Measurements from ENCODE around the gene UBE2F.

UBE2F gene, protein sequence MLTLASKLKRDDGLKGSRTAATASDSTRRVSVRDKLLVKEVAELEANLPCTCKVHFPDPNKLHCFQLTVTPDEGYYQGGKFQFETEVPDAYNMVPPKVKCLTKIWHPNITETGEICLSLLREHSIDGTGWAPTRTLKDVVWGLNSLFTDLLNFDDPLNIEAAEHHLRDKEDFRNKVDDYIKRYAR

GRCh38 chr2:237966565-237967462, at the start of gene UBE2F:
UBE2F (plus strand) TSS chr2:237967014; CDS start chr2:237973108, 6,094 bp downstream.
- Mint-ChIP-seq H3K27ac (ENCODE audit: low read depth) (peak within 1 kb of the TSS; percentile 90), H3K9me3 (peaks cover 6% of the 10 kb centered on the region), H3K27me3 (no peaks in the 10 kb centered on the region), H3K36me3 (ENCODE audit: insufficient read depth) (peaks cover 11% of the 10 kb centered on the region), H3K4me3 (peak within 1 kb of the TSS; percentile 77), H3K4me1 (peaks cover 46% of the 10 kb centered on the region)
- ATAC-seq (replicated peaks; ENCODE audit: extremely low read depth, poor library complexity, severe bottlenecking) (peak; percentile 98), DNase-seq (ENCODE audit: low spot score in 2 of 2) (peak; percentile 95 to 96)

DNA sequence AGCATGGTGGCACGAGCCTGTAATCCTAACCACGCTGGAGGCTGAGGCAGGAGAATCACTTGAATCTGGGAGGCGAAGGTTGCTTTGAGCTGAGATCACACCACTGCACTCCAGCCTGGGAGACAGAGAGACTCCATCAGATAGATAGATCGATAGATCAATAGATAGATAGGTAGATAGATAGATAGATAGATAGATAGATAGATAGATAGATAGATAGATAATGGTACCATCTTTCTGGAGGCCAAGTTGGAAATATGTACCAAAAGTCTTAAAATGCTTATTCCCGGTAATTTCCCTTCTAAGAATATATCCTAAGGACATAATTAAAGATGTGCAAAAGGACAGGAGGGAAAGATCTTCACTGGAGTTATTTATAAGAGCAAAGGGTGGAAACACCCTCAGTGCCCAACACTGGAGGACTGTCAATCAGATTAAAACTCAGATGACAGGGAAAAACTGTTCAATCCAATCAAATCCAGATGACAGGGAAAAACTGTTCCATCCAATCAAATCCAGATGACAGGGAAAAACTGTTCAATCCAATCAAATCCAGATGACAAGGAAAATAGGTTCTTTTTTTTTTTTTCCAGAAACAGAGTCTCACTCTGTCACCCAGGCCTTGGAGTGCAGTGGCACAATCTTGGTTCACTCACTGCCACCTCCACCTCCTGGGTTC, 49.0 kb upstream of the UBE2F start:
- H3K36me3 Mint-ChIP-seq (ENCODE audit: insufficient read depth): peaks cover 2% of the 10 kb centered on the region
- H3K4me1 Mint-ChIP-seq: no peaks in the 10 kb centered on the region
- no peaks in the 10 kb centered on the region for H3K9me3 Mint-ChIP-seq

DNA sequence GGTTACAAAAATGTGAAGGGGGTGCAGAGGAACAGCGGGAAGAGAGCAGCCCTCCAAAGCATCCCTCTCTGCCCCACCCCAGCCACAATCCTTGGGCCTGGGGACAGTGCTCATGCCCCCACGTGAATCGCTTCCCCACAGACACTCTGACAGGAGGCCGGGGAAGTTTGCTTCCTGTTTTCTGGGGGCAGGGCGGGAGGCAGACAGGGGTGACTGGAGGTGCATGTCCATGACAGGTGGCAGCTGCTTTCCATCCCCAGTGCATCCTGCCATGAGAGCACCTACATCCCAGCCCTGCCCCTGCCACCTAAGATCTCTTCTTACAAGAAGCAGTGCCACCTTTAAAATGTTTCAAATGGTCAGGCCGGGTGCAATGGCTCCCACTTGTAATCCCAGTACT, 47.2 kb upstream of the UBE2F start:
- Mint-ChIP-seq H3K27me3 (peaks cover 6% of the 10 kb centered on the region), H3K27ac (ENCODE audit: low read depth) (no peak overlapping the region), H3K9me3 (no peaks in the 10 kb centered on the region), H3K4me1 (peaks cover 8% of the 10 kb centered on the region), H3K36me3 (ENCODE audit: insufficient read depth) (peaks cover 1% of the 10 kb centered on the region), H3K4me3 (no peak overlapping the region)
- ATAC-seq (replicated peaks; ENCODE audit: extremely low read depth, poor library complexity, severe bottlenecking): no peak
- DNase-seq (ENCODE audit: low spot score in 2 of 2): no peak

More for the DNA sequence above, 49.0 kb upstream of the UBE2F start:
- H3K27ac Mint-ChIP-seq (ENCODE audit: low read depth): no peak overlapping the region
- no peak overlapping the region for H3K4me3 Mint-ChIP-seq
- H3K27me3 Mint-ChIP-seq: peaks cover 6% of the 10 kb centered on the region
- DNase-seq (ENCODE audit: low spot score in 2 of 2) (no peak), ATAC-seq (replicated peaks; ENCODE audit: extremely low read depth, poor library complexity, severe bottlenecking) (no peak)

DNA sequence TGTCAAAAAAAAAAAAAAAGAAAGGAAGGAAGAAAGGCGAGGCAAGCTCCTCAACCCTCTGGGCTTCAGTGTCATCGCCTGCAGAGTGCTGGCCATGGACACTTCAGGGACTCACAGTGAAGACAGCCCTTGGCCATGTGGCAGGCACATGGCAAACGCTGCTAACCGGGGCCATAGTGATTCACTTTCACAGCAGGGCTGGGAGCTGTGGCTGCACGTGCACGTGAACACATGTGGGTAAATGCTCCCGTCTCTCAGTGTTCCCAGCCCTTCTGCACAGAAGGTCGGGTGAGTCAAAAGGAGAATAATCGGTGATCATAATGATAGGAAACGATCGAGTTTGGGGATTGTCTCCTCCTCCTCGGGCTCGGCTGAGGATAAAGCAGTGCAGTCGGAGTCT, 46.1 kb upstream of the UBE2F start:
- Mint-ChIP-seq H3K27ac (ENCODE audit: low read depth) (no peak overlapping the region), H3K36me3 (ENCODE audit: insufficient read depth) (peaks cover 1% of the 10 kb centered on the region), H3K4me1 (peaks cover 11% of the 10 kb centered on the region), H3K27me3 (peaks cover 6% of the 10 kb centered on the region), H3K9me3 (no peaks in the 10 kb centered on the region), H3K4me3 (no peak overlapping the region)
- no peak for DNase-seq (ENCODE audit: low spot score in 2 of 2)
- no peak for ATAC-seq (replicated peaks; ENCODE audit: extremely low read depth, poor library complexity, severe bottlenecking)

GRCh38 chr2:237921967-237922492, 44.8 kb upstream of the UBE2F start:
- no peak overlapping the region for H3K27ac Mint-ChIP-seq (ENCODE audit: low read depth)
- H3K27me3 Mint-ChIP-seq: no peaks in the 10 kb centered on the region
- no peak for ATAC-seq (replicated peaks; ENCODE audit: extremely low read depth, poor library complexity, severe bottlenecking)
- no peaks in the 10 kb centered on the region for H3K9me3 Mint-ChIP-seq
- no peak overlapping the region for H3K4me3 Mint-ChIP-seq
- H3K36me3 Mint-ChIP-seq (ENCODE audit: insufficient read depth): peaks cover 4% of the 10 kb centered on the region
- H3K4me1 Mint-ChIP-seq: peaks cover 14% of the 10 kb centered on the region
- no peak for DNase-seq (ENCODE audit: low spot score in 2 of 2)

DNA sequence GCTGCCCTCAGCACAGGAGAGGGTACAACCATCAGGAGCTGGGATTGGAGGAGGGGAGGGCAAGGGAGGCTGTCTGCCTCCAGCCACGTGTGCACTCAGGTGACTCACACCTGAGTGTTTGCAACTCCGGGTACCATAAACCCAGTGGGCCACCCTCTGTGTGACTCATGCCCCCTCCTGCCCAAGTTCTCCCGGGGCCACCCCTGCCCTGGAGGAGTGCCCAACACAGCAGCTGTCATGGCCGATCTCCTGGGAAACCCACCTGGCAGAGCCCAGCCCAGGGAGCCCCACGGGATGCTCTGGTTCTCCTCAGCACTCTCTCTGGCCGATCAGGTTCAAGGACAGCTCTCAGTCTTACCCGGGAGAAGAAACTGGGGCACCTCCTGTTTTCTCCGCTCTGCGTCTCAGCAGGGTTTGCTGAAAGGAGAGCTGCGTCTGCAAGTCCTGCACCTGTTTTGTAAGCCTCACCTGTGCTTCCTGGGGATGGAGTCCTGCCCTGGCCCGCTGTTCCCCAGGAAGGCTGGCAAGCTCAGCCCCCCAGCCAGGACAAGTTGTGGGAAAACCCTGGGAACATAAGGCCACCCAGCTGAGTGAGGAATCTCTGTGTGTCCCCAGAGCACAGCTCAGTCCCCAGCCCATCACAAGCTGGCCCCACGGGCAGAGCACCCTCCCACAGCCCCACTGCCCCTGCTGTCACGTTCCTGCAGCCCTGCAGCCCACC, 44.0 kb upstream of the UBE2F start:
- Mint-ChIP-seq H3K27ac (ENCODE audit: low read depth) (no peak overlapping the region), H3K4me3 (peak overlapping the region; percentile 23), H3K4me1 (peaks cover 14% of the 10 kb centered on the region), H3K9me3 (no peaks in the 10 kb centered on the region), H3K27me3 (no peaks in the 10 kb centered on the region), H3K36me3 (ENCODE audit: insufficient read depth) (peaks cover 4% of the 10 kb centered on the region)
- ATAC-seq (replicated peaks; ENCODE audit: extremely low read depth, poor library complexity, severe bottlenecking) (no peak), DNase-seq (ENCODE audit: low spot score in 2 of 2) (no peak)

DNA sequence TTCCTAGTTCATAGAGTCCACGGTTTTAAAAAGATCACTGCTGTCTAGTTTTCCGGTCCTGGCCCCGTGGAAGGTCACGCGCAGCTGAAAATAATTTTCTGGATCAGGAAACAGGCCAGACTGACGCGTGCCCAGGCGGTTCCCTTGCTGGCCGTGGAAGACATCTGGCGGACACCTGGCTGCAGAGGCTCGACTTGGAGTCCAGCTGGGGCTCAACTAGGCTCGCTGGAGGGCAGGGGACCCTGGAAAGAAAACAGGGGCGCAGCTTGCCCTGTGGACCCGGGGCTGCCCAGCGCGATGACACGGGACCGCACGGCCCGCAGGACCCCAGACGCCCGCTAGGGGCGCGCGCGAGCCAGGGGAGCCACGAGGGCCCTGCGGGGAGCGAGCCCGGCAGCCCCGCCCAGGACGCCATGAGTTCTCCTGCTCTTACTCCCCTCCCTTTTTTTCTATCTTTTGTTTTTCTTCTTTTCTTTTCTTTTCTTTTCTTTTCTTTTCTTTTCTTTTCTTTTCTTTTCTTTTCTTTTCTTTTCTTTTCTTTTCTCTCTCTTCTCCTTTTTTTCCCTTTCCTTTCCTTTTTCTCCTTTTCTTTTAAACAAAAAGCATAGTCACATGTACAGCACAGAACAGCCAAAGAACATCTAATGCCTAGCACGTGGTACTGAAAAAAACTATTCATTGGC, 43.2 kb upstream of the UBE2F start:
- Mint-ChIP-seq H3K4me1 (peaks cover 14% of the 10 kb centered on the region), H3K36me3 (ENCODE audit: insufficient read depth) (peaks cover 4% of the 10 kb centered on the region), H3K9me3 (no peaks in the 10 kb centered on the region), H3K27me3 (no peaks in the 10 kb centered on the region), H3K4me3 (peak overlapping the region; percentile 23), H3K27ac (ENCODE audit: low read depth) (peak overlapping the region; percentile 24)
- peak; percentile 94 for ATAC-seq (replicated peaks; ENCODE audit: extremely low read depth, poor library complexity, severe bottlenecking)
- DNase-seq (ENCODE audit: low spot score in 2 of 2): peak; percentile 65 to 77

DNA sequence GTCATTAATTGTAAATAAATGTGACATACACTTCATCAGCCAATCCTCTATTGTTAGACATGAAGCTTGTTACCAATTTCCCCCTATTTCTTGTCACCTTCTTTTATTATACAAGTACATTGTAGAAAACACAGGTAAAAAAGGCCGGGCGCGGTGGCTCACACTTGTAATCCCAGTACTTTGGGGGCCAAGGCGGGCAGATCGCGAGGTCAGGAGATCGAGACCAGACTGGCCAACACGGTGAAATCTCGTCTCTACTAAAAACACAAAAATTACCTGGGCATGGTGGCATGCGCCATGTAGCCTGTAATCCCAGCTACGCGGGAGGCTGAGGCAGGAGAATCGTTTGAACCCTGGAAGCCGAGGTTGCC, 42.7 kb upstream of the UBE2F start:
- peaks cover 4% of the 10 kb centered on the region for H3K36me3 Mint-ChIP-seq (ENCODE audit: insufficient read depth)
- H3K27ac Mint-ChIP-seq (ENCODE audit: low read depth): peak overlapping the region; percentile 24
- DNase-seq (ENCODE audit: low spot score in 2 of 2) (no peak), ATAC-seq (replicated peaks; ENCODE audit: extremely low read depth, poor library complexity, severe bottlenecking) (no peak)
- no peaks in the 10 kb centered on the region for H3K9me3 Mint-ChIP-seq
- H3K4me3 Mint-ChIP-seq: peak overlapping the region; percentile 23
- peaks cover 14% of the 10 kb centered on the region for H3K4me1 Mint-ChIP-seq
- no peaks in the 10 kb centered on the region for H3K27me3 Mint-ChIP-seq

DNA sequence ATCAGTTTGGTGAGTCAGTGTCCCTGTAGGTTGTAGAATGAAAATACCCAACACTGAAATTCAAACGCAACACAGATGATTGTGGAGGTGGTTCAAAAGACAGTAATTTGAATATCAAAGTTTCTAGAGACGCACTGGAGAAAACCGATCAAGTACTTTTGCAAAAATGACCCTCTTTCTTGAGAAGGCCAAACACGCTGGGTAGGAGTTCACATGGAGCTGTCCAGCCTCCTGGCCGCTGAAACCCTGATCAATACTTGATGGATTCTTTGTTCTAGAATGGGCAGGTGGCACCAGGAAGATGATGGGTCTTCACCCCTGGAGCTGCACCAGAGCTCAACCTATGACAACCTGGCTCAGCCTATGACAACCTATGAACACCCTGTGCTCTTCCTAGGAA, 39.7 kb upstream of the UBE2F start:
- no peaks in the 10 kb centered on the region for H3K27me3 Mint-ChIP-seq
- H3K27ac Mint-ChIP-seq (ENCODE audit: low read depth): no peak overlapping the region
- H3K4me1 Mint-ChIP-seq: peaks cover 14% of the 10 kb centered on the region
- H3K9me3 Mint-ChIP-seq: no peaks in the 10 kb centered on the region
- no peak overlapping the region for H3K4me3 Mint-ChIP-seq
- DNase-seq (ENCODE audit: low spot score in 2 of 2) (no peak), ATAC-seq (replicated peaks; ENCODE audit: extremely low read depth, poor library complexity, severe bottlenecking) (no peak)
- H3K36me3 Mint-ChIP-seq (ENCODE audit: insufficient read depth): peaks cover 5% of the 10 kb centered on the region

DNA sequence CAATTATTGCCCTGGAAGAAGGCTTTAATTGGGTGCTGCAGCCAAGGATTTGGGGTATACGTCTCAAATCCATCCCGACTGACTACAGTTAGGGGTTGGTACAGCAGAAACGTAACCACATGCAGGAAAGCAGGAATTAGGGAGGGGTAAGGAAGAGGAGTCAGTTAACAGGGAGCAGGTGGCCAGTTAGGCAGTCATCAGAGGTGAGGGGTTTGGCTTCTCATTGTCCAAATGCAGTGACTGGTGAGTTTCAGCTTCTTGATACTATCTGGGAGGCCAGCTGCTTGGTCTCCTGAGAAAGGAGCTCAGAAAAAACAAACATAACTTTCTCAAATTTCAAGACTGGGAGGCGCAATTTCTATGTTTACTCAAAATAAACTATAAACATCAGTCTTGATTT, 38.8 kb upstream of the UBE2F start:
- no peaks in the 10 kb centered on the region for H3K9me3 Mint-ChIP-seq
- no peaks in the 10 kb centered on the region for H3K27me3 Mint-ChIP-seq
- peaks cover 14% of the 10 kb centered on the region for H3K4me1 Mint-ChIP-seq
- ATAC-seq (replicated peaks; ENCODE audit: extremely low read depth, poor library complexity, severe bottlenecking) (no peak), DNase-seq (ENCODE audit: low spot score in 2 of 2) (no peak)
- H3K4me3 Mint-ChIP-seq: no peak overlapping the region
- H3K36me3 Mint-ChIP-seq (ENCODE audit: insufficient read depth): peaks cover 5% of the 10 kb centered on the region
- no peak overlapping the region for H3K27ac Mint-ChIP-seq (ENCODE audit: low read depth)

- Mint-ChIP-seq H3K4me3 (no peak overlapping the region), H3K27ac (ENCODE audit: low read depth) (no peak overlapping the region), H3K9me3 (no peaks in the 10 kb centered on the region), H3K27me3 (no peaks in the 10 kb centered on the region), H3K36me3 (ENCODE audit: insufficient read depth) (peaks cover 4% of the 10 kb centered on the region), H3K4me1 (peaks cover 6% of the 10 kb centered on the region)
- DNase-seq (ENCODE audit: low spot score in 2 of 2): no peak
- no peak for ATAC-seq (replicated peaks; ENCODE audit: extremely low read depth, poor library complexity, severe bottlenecking)
These were observed 36.8 kb upstream of the UBE2F start for GRCh38 chr2:237929979-237930378.
